ENCODE measurements around the gene GNAQ. TPM values are rescaled to one million over a fixed set of nuclear protein-coding genes. Genes with fewer than 3 reads are reported as not detected.
A peak's percentile ranks its signal among the peaks of the same experiment; 100 is the strongest.

The GNAQ gene
- total RNA-seq, 2 experiments from 2014 or later: 22.8 to 24.7 TPM

DNA sequence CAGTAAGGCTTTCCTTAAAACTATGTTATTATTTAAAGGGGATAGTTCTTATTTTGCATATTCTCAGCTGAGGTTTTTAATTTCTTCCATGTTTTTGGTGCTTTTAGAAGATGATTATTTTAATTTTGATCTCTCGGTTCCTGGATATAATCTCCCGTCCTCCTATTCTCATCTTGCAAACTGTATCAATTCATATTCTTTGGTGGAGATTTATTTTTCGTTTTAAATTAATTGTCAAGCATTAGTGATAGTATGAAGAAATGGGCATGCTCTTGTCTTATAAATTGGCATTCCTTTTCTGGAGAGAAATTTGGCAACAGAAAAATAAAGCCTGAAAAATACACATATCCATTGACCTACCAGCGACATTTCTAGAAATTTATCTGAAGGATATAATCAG is 15.5 kb upstream of the GNAQ start:
- CTCF ChIA-PET: interaction anchor here (0.7 to 2.7 kb wide), 3 partner anchors 12 to 75 kb away, joined by 3 to 19 read pairs (median 4); no protein-coding TSS in a partner anchor
- POLR2A ChIA-PET: no interaction called here
- H3K27me3 Mint-ChIP-seq: no peaks in the 10 kb centered on the region
- H3K27ac Mint-ChIP-seq: no peak overlapping the region
- H3K36me3 Mint-ChIP-seq (ENCODE audit: low read depth): no peaks in the 10 kb centered on the region
- no peaks in the 10 kb centered on the region for H3K9me3 Mint-ChIP-seq (ENCODE audit: low read depth)
- no peak for ATAC-seq
- no peak overlapping the region for H3K4me3 Mint-ChIP-seq
- intact Hi-C loops (cut with DNase I, micrococcal nuclease): no loop called here
- no peak for DNase-seq
- no peaks in the 10 kb centered on the region for H3K4me1 Mint-ChIP-seq

DNA sequence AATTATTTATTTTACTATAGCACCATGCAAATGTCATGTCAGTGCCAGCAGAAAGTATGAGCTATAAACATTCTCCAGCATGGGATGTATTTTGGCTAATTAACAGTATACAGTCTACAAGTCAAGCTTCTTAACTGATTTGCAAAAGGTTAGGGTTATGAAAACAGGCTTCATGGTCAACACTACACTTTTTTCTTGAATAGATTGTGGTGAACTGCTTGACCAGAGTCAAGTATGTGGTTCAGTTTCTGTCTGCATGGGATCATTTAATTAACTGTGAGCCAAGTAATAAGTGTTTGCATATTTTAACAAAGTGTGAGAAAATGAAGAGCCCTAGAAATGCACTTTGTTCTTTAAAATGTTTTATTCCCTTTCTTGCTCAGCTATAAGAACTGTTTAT is 14.5 kb upstream of the GNAQ start:
- Mint-ChIP-seq H3K9me3 (ENCODE audit: low read depth) (no peaks in the 10 kb centered on the region), H3K4me1 (no peaks in the 10 kb centered on the region), H3K4me3 (no peak overlapping the region), H3K27ac (no peak overlapping the region), H3K36me3 (ENCODE audit: low read depth) (no peaks in the 10 kb centered on the region), H3K27me3 (no peaks in the 10 kb centered on the region)
- ATAC-seq (no peak), DNase-seq (no peak)
- POLR2A ChIA-PET: no interaction called here
- CTCF ChIA-PET: interaction anchor here (1.0 to 2.7 kb wide), 5 partner anchors 9 to 317 kb away, joined by 3 to 19 read pairs (median 3); no protein-coding TSS in a partner anchor
- intact Hi-C loops (cut with DNase I, micrococcal nuclease): no loop called here

DNA sequence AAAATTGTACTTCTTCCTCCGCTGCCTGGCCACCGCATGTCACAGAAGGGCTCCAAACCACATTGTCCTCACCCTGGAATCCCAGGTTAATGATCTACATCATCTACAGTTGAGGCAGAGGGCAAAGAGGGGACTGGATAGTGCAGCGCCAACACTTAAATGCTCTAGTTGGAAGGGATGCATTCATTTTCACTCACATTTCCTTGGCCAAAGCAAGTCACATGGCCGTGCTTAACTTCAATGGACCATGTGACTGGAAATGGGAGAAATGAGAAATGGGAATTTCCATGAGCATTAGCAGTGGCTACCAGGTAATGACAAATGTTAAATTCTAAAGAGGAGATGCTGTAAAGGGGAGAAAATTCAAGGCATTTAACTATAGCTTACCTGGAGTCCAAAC is 13.3 kb upstream of the GNAQ start:
- Mint-ChIP-seq H3K4me3 (no peak overlapping the region), H3K27ac (no peak overlapping the region), H3K36me3 (ENCODE audit: low read depth) (no peaks in the 10 kb centered on the region), H3K4me1 (no peaks in the 10 kb centered on the region), H3K9me3 (ENCODE audit: low read depth) (no peaks in the 10 kb centered on the region), H3K27me3 (no peaks in the 10 kb centered on the region)
- ChIA-PET CTCF (interaction anchor here (0.7 to 2.7 kb wide), 4 partner anchors 10 to 203 kb away, joined by 3 to 19 read pairs (median 4); no protein-coding TSS in a partner anchor), POLR2A (no interaction called here)
- DNase-seq: no peak
- intact Hi-C loops (cut with DNase I, micrococcal nuclease): no loop called here
- ATAC-seq: no peak

DNA sequence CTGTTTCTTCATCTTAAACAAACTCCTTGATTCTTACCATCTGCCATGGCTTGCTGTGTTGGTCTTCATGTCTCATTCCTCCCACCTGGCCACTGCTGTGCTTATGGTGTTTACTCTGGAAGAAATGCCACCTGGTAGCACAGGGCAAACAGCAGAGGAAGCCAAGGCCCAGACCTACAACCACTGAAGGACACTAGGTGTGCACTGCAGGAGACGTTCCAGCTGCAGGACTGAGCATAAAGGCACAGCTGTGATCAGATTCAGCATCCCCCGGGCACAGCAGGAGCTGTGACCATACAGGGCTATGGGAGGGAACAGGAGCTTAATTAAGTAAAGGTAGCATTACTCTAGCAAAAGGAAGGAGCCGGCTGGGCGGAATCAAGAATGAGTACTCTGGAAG is 12.6 kb upstream of the GNAQ start:
- POLR2A ChIA-PET: no interaction called here
- Mint-ChIP-seq H3K4me3 (no peak overlapping the region), H3K27me3 (no peaks in the 10 kb centered on the region), H3K36me3 (ENCODE audit: low read depth) (no peaks in the 10 kb centered on the region), H3K27ac (no peak overlapping the region), H3K9me3 (ENCODE audit: low read depth) (no peaks in the 10 kb centered on the region), H3K4me1 (no peaks in the 10 kb centered on the region)
- intact Hi-C loops (cut with DNase I, micrococcal nuclease): no loop called here
- CTCF ChIA-PET: no interaction called here
- ATAC-seq (no peak), DNase-seq (no peak)

DNA sequence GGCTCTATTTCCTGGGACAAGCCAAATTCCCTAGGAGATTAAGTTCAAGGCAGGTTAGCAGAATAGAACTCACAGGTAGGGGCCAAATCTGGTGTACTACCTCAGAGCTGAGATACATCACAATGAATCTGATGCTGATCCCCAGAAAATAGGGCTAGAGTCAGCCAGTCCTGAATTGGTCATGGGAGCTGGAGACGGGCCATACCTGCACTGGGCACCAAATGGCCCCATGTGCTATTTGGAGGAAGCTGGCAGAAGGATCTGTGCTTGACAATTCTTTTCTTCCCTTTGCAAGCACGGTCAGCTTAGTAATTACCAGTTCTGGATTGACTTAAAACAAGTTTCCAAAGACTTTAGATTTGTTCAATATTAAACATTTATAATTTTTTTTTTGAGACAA is 10.4 kb upstream of the GNAQ start:
- POLR2A ChIA-PET: no interaction called here

DNA sequence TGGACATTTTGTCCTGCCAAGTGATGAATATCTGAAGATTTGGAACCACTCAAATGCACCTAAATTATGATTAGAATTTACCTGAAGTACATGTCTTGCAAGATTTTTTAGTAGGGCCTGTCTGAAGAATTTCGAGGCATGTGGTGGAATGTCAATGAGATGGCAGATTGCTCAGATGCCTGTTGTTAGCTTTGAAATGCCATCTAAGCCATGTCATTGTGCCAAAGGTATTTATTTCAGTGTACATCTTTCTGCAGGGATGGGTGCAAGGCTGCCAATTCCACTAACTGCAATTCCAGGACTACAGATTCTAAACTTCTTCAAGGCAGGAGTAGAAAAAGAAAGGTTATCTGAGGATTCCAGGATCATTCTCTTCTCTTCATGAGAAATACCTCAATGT is 9.1 kb upstream of the GNAQ start:
- H3K36me3 Mint-ChIP-seq (ENCODE audit: low read depth): no peaks in the 10 kb centered on the region
- no peaks in the 10 kb centered on the region for H3K27me3 Mint-ChIP-seq
- H3K4me3 Mint-ChIP-seq: no peak overlapping the region
- peaks cover under 1% of the 10 kb centered on the region for H3K4me1 Mint-ChIP-seq
- ATAC-seq (no peak), DNase-seq (no peak)
- H3K9me3 Mint-ChIP-seq (ENCODE audit: low read depth): no peaks in the 10 kb centered on the region
- intact Hi-C loops (cut with DNase I, micrococcal nuclease): no loop called here
- ChIA-PET POLR2A (no interaction called here), CTCF (interaction anchor here (0.9 kb wide), 1 partner anchor 80 kb away, joined by 3 read pairs; no protein-coding TSS in a partner anchor)
- H3K27ac Mint-ChIP-seq: no peak overlapping the region

More for the DNA sequence above, 10.4 kb upstream of the GNAQ start:
- H3K27ac Mint-ChIP-seq: no peak overlapping the region
- H3K27me3 Mint-ChIP-seq: no peaks in the 10 kb centered on the region
- H3K4me3 Mint-ChIP-seq: no peak overlapping the region
- H3K4me1 Mint-ChIP-seq: no peaks in the 10 kb centered on the region
- H3K9me3 Mint-ChIP-seq (ENCODE audit: low read depth): no peaks in the 10 kb centered on the region
- ATAC-seq: no peak
- no peak for DNase-seq
- intact Hi-C loops (cut with DNase I, micrococcal nuclease): no loop called here
- H3K36me3 Mint-ChIP-seq (ENCODE audit: low read depth): no peaks in the 10 kb centered on the region
- CTCF ChIA-PET: interaction anchor here (0.7 kb wide), 1 partner anchor 11 kb away, joined by 4 read pairs; no protein-coding TSS in a partner anchor

DNA sequence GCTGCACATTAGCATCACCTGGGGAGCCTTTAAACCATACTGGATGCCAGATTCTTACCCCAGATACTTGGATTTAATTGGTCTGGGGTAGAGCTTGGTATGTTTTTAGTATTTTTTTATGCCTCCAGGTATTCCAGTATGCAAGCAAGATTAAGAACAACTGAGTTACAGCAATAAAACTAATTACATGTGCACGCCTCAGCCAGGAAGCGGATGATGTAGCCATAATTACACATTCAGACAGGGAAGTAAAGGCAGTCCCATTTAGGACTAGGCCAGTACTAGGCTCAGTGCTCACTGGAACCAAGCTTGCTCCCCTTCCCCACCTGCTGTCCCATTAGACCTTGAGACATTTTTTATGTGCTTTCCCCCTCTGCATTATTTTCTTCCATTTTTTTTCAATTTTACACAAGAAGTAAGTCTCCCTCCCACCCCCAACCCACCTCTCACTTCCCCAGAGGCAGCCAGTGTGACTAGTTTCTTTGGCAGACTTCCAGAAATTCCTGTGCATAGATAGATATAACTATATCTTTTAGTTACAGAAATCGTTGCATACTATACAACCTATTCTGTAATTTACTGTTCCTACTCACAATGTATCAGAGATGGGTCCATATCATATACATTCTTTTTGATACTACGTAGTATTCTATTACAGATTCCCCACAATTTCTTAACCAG is 7.1 kb upstream of the GNAQ start:
- no peaks in the 10 kb centered on the region for H3K36me3 Mint-ChIP-seq (ENCODE audit: low read depth)
- no peaks in the 10 kb centered on the region for H3K27me3 Mint-ChIP-seq
- peaks cover 18% of the 10 kb centered on the region for H3K4me1 Mint-ChIP-seq
- DNase-seq (no peak), ATAC-seq (no peak)
- H3K27ac Mint-ChIP-seq: no peak overlapping the region
- ChIA-PET CTCF (no interaction called here), POLR2A (no interaction called here)
- no peaks in the 10 kb centered on the region for H3K9me3 Mint-ChIP-seq (ENCODE audit: low read depth)
- no peak overlapping the region for H3K4me3 Mint-ChIP-seq
- intact Hi-C loops (cut with DNase I, micrococcal nuclease): loop anchor here (5.0 to 10.0 kb wide), 5 partner anchors 264 to 1536 kb away; partner anchors contain the start of genes GNA14 (in 1 of the 2) and TLE4 (in 1 of the 2)

DNA sequence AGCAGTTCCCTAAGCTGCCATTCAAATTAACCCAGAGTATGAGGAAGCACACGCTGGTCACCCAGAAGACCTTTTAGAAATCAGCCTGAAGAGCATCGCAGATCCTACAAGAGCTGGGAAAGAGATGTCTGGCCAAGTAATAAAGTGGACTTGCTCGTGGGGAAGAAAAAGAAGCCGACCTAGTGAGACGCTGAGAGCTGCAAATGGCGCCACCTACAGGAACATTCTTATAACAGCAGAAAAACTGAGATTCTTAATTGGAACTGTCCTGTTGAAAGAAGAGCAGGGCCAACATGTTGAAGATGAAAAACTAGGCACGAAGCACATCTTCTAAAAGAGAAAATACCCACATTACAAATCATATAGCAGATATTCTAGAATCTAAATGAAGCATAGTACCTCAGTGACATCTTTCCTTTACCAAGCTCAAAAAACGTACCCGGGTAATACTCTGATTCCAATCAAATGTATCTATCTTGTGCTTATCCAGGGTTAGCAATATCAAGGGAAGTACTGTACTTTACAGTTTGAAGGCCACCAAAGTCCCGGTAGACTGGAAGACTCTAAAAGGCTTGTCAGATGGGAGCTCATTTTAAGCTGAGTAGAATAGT is 3.9 kb upstream of the GNAQ start:
- ChIA-PET CTCF (interaction anchor here (0.6 to 5.3 kb wide), 60 partner anchors 8 to 602 kb away, joined by 3 to 64 read pairs (median 4); partner anchors contain the start of gene PSAT1), POLR2A (interaction anchor here (0.7 to 0.8 kb wide), 2 partner anchors 36 to 193 kb away, joined by 3 read pairs; no protein-coding TSS in a partner anchor)
- H3K4me1 Mint-ChIP-seq: peaks cover 30% of the 10 kb centered on the region
- DNase-seq: peak; percentile 69
- intact Hi-C loops (cut with DNase I, micrococcal nuclease): loop anchor here (1.0 to 10.0 kb wide), 9 partner anchors 58 to 1539 kb away; partner anchors contain the start of genes GNA14 (in 1 of the 2) and TLE4 (in 1 of the 2)
- no peaks in the 10 kb centered on the region for H3K36me3 Mint-ChIP-seq (ENCODE audit: low read depth)
- ATAC-seq: peak; percentile 21
- no peak overlapping the region for H3K27ac Mint-ChIP-seq
- H3K9me3 Mint-ChIP-seq (ENCODE audit: low read depth): no peaks in the 10 kb centered on the region
- H3K27me3 Mint-ChIP-seq: no peaks in the 10 kb centered on the region
- H3K4me3 Mint-ChIP-seq: no peak overlapping the region

DNA sequence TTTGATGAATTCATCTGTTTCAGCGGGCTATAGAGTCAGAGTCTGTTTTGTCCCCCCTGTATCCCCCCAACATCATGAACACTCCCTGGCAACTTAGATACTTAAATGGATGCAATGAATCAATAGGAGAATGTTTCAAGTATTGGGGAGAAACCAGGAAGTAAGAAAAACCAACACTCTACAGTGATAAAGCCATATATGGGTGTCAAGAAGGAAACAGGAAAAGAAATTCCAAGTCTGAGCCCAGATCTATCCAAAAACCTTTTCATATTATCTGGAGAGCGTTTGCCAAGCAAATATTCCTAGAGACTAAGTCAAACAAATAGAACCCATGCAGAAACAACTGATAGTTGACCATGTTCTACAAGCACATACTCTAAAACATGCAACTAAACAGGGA is 2.3 kb upstream of the GNAQ start:
- H3K27me3 Mint-ChIP-seq: no peaks in the 10 kb centered on the region
- H3K9me3 Mint-ChIP-seq (ENCODE audit: low read depth): no peaks in the 10 kb centered on the region
- CTCF ChIA-PET: interaction anchor here (0.6 to 5.3 kb wide), 11 partner anchors 9 to 283 kb away, joined by 3 to 64 read pairs (median 9); partner anchors contain the start of gene PSAT1
- no peak for DNase-seq
- no peak overlapping the region for H3K4me3 Mint-ChIP-seq
- H3K4me1 Mint-ChIP-seq: peaks cover 41% of the 10 kb centered on the region
- H3K36me3 Mint-ChIP-seq (ENCODE audit: low read depth): no peaks in the 10 kb centered on the region
- intact Hi-C loops (cut with DNase I, micrococcal nuclease): loop anchor here (2.0 to 10.0 kb wide), 13 partner anchors 87 to 1541 kb away; partner anchors contain the start of genes CEP78 (in 1 of the 2), PSAT1 (in 1 of the 2), TLE4 (in 1 of the 2) and VPS13A (in 1 of the 2)
- H3K27ac Mint-ChIP-seq: no peak overlapping the region
- no peak for ATAC-seq
- POLR2A ChIA-PET: no interaction called here

DNA sequence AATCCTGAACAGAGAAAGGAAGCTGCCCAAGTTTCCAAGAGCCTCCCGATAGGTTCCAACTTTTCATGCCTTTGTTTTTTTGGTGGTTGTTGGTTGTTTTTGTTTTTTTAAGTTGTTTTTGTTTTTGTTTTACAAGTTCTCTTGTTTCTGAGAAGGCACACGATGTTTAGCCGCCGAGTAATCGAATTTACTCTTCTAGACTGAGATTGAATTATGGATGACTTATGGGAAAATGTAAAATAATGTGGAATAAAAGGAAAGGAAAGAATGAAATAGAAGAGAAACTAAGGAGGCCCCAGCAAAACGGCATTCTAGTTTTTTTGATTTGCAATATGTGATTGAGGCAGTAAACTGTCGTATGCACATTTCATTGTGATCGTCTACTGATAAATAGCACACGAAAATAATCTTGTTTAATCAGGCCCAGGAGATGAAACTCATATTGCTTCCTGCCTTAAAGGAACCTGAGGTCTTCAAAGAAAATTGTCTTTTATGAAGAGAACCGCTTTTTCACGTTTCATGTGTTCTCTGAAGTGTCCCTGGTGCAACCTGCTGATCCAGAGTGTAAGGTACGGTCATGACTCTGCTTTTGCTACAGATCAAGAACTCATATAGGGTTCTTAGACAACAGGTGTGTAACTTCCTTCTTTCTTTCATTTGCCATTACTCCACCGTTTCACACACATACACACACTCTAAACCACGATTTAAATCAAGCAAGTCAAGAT is 1.3 kb upstream of the GNAQ start:
- intact Hi-C loops (cut with DNase I, micrococcal nuclease): loop anchor here (1.0 to 10.0 kb wide), 11 partner anchors 89 to 1542 kb away; partner anchors contain the start of genes VPS13A (in 2 of the 2), CEP78 (in 1 of the 2), PSAT1 (in 1 of the 2) and TLE4 (in 1 of the 2)
- ChIA-PET CTCF (interaction anchor here (0.6 to 5.3 kb wide), 4 partner anchors 13 to 168 kb away, joined by 3 to 64 read pairs (median 3); no protein-coding TSS in a partner anchor), POLR2A (no interaction called here)
- peak overlapping the region; percentile 86 for H3K4me3 Mint-ChIP-seq
- peak overlapping the region; percentile 94 for H3K27ac Mint-ChIP-seq
- no peaks in the 10 kb centered on the region for H3K9me3 Mint-ChIP-seq (ENCODE audit: low read depth)
- no peaks in the 10 kb centered on the region for H3K27me3 Mint-ChIP-seq
- DNase-seq: no peak
- no peaks in the 10 kb centered on the region for H3K36me3 Mint-ChIP-seq (ENCODE audit: low read depth)
- ATAC-seq: peak; percentile 10
- peaks cover 47% of the 10 kb centered on the region for H3K4me1 Mint-ChIP-seq

Measured in activated CD4-positive, alpha-beta T cell treated with anti-CD3 and anti-CD28 coated beads for 36 hours (primary cell).